ENCODE results near the gene PRDX2.

DNA sequence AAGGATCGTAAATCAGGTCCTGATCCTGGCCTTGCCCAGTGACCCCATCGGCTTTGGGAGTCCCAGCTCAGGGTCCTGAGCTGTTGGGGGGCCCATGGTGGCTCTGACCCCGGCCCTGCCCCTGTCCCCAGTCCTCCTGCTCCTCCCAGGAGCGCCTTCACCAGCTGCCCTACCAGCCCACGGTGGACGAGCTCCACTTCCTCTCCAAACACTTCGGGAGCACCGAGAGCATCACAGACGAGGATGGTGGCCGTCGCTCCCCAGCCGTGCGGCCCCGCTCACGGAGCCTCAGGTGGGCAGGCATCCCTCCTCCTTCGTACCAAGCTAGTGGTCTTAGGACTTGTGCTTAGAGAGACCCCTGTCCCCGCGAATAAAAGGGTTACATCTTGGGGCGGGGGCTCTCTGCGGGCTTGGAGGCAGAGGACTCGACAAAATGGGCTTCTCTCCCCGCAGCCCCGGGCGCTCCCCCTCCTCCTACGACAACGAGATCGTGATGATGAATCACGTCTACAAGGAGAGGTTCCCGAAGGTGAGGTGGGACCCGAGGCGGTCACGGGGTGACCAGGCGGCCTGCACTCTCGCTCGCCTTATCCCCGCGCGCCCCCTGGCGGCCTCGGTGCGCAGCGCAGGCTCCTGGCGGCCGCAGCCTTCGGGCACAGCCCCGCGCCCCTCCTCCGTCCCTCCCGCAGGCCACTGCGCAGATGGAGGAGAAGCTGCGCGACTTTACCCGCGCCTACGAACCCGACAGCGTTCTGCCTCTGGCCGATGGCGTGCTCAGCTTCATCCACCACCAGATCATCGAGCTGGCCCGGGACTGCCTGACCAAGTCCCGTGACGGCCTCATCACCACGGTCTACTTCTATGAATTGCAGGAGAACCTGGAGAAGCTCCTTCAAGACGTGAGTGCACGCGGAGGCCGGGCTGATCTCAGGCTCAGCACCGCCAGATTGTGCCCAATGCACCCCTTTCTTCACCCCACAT is 45.8 kb upstream of the PRDX2 start:
- TF ChIP-seq POLR2A (IDR thresholded peaks at IDR 0.05; ENCODE audit: low read length) (no peak), GATA1 (IDR thresholded peaks at IDR 0.05; ENCODE audit: low read depth, low read length) (no peak)
